ENCODE measurements around the gene RTN4RL1. TPM values are rescaled to one million over a fixed set of nuclear protein-coding genes. Genes with fewer than 3 reads are reported as not detected.

Gene RTN4RL1
- total RNA-seq, 1 donor from 2014 or later, result 50.3 TPM

- H3K36me3 Mint-ChIP-seq (ENCODE audit: unreplicated experiment), result no peaks in the 10 kb centered on the region
- H3K9me3 Mint-ChIP-seq (ENCODE audit: unreplicated experiment), result peaks cover 4% of the 10 kb centered on the region
- peaks cover 5% of the 10 kb centered on the region for H3K4me1 Mint-ChIP-seq (ENCODE audit: low read depth, unreplicated experiment)
- H3K27ac Mint-ChIP-seq (ENCODE audit: unreplicated experiment), result no peak overlapping the region
- no peak for DNase-seq
- TF ChIP-seq, protein P1, sequence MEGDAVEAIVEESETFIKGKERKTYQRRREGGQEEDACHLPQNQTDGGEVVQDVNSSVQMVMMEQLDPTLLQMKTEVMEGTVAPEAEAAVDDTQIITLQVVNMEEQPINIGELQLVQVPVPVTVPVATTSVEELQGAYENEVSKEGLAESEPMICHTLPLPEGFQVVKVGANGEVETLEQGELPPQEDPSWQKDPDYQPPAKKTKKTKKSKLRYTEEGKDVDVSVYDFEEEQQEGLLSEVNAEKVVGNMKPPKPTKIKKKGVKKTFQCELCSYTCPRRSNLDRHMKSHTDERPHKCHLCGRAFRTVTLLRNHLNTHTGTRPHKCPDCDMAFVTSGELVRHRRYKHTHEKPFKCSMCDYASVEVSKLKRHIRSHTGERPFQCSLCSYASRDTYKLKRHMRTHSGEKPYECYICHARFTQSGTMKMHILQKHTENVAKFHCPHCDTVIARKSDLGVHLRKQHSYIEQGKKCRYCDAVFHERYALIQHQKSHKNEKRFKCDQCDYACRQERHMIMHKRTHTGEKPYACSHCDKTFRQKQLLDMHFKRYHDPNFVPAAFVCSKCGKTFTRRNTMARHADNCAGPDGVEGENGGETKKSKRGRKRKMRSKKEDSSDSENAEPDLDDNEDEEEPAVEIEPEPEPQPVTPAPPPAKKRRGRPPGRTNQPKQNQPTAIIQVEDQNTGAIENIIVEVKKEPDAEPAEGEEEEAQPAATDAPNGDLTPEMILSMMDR (IDR thresholded peaks at IDR 0.05; ENCODE audit: partially characterized antibody, unreplicated experiment), result no peak
- H3K27me3 Mint-ChIP-seq (ENCODE audit: unreplicated experiment), result peaks cover 8% of the 10 kb centered on the region
- H3K4me3 Mint-ChIP-seq (ENCODE audit: unreplicated experiment), result no peak overlapping the region
These were observed 32.1 kb upstream of the RTN4RL1 start for GRCh38 chr17:2057175-2057759.

DNA sequence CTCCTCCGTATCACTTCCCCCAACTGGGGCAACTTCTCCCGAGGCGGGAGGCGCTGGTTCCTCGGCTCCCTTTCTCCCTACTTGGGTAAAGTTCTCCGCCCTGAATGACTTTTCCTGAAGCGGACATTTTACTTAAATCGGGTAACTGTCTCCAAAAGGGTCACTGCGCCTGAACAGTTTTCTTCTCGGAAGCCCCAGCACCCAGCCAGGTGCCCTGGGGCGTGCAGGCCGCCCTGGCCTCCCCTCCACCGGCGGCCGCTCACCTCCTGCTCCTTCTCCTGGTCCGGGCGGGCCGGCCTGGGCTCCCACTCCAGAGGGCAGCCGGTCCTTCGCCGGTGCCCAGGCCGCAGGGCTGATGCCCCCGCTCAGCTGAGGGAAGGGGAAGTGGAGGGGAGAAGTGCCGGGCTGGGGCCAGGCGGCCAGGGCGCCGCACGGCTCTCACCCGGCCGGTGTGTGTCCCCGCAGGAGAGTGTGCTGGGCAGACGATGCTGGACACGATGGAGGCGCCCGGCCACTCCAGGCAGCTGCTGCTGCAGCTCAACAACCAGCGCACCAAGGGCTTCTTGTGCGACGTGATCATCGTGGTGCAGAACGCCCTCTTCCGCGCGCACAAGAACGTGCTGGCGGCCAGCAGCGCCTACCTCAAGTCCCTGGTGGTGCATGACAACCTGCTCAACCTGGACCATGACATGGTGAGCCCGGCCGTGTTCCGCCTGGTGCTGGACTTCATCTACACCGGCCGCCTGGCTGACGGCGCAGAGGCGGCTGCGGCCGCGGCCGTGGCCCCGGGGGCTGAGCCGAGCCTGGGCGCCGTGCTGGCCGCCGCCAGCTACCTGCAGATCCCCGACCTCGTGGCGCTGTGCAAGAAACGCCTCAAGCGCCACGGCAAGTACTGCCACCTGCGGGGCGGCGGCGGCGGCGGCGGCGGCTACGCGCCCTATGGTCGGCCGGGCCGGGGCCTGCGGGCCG is 31.4 kb upstream of the RTN4RL1 start:
- no peaks in the 10 kb centered on the region for H3K36me3 Mint-ChIP-seq (ENCODE audit: unreplicated experiment)
- TF ChIP-seq, protein P1 (IDR thresholded peaks at IDR 0.05; ENCODE audit: partially characterized antibody, unreplicated experiment), result no peak
- no peak overlapping the region for H3K27ac Mint-ChIP-seq (ENCODE audit: unreplicated experiment)
- peak; percentile 53 for DNase-seq
- no peak overlapping the region for H3K4me3 Mint-ChIP-seq (ENCODE audit: unreplicated experiment)
- H3K27me3 Mint-ChIP-seq (ENCODE audit: unreplicated experiment), result peaks cover 13% of the 10 kb centered on the region
- peaks cover 3% of the 10 kb centered on the region for H3K4me1 Mint-ChIP-seq (ENCODE audit: low read depth, unreplicated experiment)
- peaks cover 4% of the 10 kb centered on the region for H3K9me3 Mint-ChIP-seq (ENCODE audit: unreplicated experiment)

- DNase-seq, result no peak
- no peak overlapping the region for H3K27ac Mint-ChIP-seq (ENCODE audit: unreplicated experiment)
- peaks cover 3% of the 10 kb centered on the region for H3K4me1 Mint-ChIP-seq (ENCODE audit: low read depth, unreplicated experiment)
- TF ChIP-seq, protein P1 (IDR thresholded peaks at IDR 0.05; ENCODE audit: partially characterized antibody, unreplicated experiment), result no peak
- H3K4me3 Mint-ChIP-seq (ENCODE audit: unreplicated experiment), result no peak overlapping the region
- H3K36me3 Mint-ChIP-seq (ENCODE audit: unreplicated experiment), result no peaks in the 10 kb centered on the region
- H3K27me3 Mint-ChIP-seq (ENCODE audit: unreplicated experiment), result peaks cover 11% of the 10 kb centered on the region
- H3K9me3 Mint-ChIP-seq (ENCODE audit: unreplicated experiment), result peaks cover 4% of the 10 kb centered on the region
These were observed 30.4 kb upstream of the RTN4RL1 start for GRCh38 chr17:2055292-2056205.

DNA sequence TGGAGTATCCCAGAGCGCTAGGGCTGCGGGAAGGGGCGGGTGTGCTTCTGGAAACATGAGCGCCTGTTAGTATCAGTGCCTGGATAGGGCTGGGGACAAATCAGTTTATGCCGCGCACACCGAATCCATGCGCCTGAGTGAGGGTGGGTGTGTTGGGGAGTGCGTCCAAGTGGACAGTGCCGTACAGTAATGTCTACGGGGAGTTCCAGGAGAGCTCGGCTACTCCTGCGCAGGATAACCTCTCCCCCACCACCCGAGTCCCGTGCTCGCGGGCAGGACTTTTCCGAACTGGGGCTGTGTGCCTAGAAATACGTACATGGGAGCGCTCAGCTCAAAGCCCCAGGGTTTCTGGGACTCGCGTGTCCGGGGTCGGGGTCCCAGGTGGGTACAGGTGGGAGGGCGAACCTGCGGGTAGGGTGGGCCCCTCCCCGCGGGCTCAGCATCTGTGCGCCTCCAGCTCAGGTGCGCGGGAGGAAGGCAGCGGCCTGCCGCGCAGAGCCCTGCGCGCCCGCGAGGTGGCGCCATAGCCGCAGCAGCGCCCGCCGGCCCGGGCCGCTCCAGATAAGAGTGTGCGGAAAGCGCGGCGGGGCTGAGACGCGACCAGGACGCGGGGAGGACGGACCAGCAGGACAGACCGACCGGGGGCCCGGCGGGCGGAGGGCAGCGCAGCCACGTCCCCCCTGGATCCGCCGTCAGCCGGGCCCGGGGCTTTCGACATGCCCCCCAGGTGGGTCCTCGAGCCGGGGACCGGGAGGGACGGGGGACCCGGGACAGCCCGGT is 29.6 kb upstream of the RTN4RL1 start, which contains the start of gene HIC1:
TSS of gene HIC1 (plus strand) at position 592 of the 780 bp plus-strand sequence. CDS start 1,588 bp downstream, outside the sequence.
- no peak within 1 kb of the TSS for H3K27ac Mint-ChIP-seq (ENCODE audit: unreplicated experiment)
- TF ChIP-seq, protein P1 (IDR thresholded peaks at IDR 0.05; ENCODE audit: partially characterized antibody, unreplicated experiment), result peak; percentile 97

More for the DNA sequence above, 29.6 kb upstream of the RTN4RL1 start, which contains the start of gene HIC1:
- DNase-seq, result peak; percentile 84
- peaks cover 6% of the 10 kb centered on the region for H3K27me3 Mint-ChIP-seq (ENCODE audit: unreplicated experiment)
- no peaks in the 10 kb centered on the region for H3K36me3 Mint-ChIP-seq (ENCODE audit: unreplicated experiment)
- peaks cover 3% of the 10 kb centered on the region for H3K4me1 Mint-ChIP-seq (ENCODE audit: low read depth, unreplicated experiment)
- peaks cover 4% of the 10 kb centered on the region for H3K9me3 Mint-ChIP-seq (ENCODE audit: unreplicated experiment)
- peak within 1 kb of the TSS; percentile 74 for H3K4me3 Mint-ChIP-seq (ENCODE audit: unreplicated experiment)

Measured in glutamatergic neuron (in vitro differentiated cells).